GM10248 (cell line): ENCODE measurements around the gene MRTO4.
"Not testable (repeated sequence)": the region's sequence is repeated elsewhere in the genome, so short reads cannot be mapped to it uniquely, and the experiment has no call there.

Experiments
- CTCF ChIA-PET: fragments of 300-600 bp; sonication (Branson Sonifier 250); formaldehyde crosslinking; extraction: SDS; loops from one replicate; lab custom pipeline; 2021; ENCODE audit warnings: antibody characterized with exemption; lab: Yijun Ruan, JAX
- POLR2A ChIA-PET: fragments of 350-650 bp; sonication (Branson Sonifier 250); formaldehyde crosslinking; extraction: SDS; loops from one replicate; lab custom pipeline; 2020; ENCODE audit warnings: antibody characterized with exemption; lab: Yijun Ruan, JAX
- DNase-seq: peaks from one replicate; pipeline ENCODE4 v3.0.0; 2012; ENCODE audit errors: extremely low spot score
- TF ChIP-seq, protein P1 (sequence below): IDR thresholded peaks from 2 replicates; pipeline ENCODE4 v1.5.1; 2012; ENCODE audit warnings: mild to moderate bottlenecking, low read depth; ENCODE audit errors: extremely low read depth, missing control alignments, control extremely low read depth

The MRTO4 gene

DNA sequence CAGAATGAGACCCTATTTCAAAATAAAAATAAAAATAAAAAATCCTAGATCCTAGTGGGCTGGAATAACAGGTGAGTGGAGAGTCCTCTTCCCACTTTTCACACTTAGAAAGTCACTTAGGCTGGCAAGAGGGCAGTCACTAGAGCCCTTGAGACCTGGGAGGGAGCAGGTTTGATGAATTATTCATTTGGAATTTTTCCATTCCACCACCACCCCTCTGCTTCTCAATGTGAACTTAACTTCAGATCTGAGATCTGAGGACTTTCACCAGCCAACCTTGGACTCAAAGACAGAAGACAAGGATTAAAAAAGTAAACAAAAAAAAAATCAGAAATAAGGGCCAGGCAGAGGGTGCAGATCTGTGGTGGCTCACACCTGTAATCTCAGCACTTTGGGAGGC is 20.5 kb downstream of the MRTO4 start:
- TF ChIP-seq, protein P1, sequence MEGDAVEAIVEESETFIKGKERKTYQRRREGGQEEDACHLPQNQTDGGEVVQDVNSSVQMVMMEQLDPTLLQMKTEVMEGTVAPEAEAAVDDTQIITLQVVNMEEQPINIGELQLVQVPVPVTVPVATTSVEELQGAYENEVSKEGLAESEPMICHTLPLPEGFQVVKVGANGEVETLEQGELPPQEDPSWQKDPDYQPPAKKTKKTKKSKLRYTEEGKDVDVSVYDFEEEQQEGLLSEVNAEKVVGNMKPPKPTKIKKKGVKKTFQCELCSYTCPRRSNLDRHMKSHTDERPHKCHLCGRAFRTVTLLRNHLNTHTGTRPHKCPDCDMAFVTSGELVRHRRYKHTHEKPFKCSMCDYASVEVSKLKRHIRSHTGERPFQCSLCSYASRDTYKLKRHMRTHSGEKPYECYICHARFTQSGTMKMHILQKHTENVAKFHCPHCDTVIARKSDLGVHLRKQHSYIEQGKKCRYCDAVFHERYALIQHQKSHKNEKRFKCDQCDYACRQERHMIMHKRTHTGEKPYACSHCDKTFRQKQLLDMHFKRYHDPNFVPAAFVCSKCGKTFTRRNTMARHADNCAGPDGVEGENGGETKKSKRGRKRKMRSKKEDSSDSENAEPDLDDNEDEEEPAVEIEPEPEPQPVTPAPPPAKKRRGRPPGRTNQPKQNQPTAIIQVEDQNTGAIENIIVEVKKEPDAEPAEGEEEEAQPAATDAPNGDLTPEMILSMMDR = no peak
- no peak for DNase-seq
- POLR2A ChIA-PET = no interaction called here
- CTCF ChIA-PET = no interaction called here

DNA sequence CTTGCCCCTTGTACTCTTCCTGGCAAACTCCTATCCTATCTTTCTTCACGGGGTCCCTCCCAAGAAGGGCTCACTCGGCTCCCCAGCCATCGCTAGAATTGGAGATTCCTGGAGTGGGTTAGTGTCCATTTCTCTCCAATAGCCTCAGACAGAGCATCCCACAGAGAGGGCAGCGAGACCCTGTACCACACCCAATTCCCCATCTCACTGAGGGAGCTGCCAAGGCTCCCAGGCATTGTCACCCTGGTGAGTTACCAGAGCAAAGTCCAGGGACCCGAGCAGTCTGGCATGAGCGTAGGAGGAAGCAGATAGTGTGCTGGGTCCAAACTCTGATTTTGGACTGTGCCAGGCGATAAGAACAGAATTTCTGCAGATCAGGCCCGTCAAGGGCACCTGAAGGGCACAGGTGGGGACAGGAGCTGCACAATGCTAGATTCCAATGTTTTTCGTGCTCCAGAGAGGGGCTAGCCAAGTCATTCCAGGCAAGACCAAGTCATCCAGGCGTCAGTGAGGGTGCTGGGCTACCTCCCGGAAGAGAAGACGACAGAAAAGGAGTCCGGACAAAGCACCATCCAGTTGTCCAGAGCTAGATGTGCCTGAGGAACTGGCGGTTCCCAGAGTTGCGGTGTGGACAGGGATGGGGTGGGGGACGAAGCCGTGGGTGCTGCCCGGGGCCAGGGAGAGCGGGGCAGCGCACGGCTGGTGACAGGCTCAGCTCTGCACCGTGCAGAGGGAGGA is 21.7 kb downstream of the MRTO4 start:
- TF ChIP-seq, protein P1 = no peak
- DNase-seq = no peak
- POLR2A ChIA-PET = no interaction called here
- CTCF ChIA-PET = no interaction called here

DNA sequence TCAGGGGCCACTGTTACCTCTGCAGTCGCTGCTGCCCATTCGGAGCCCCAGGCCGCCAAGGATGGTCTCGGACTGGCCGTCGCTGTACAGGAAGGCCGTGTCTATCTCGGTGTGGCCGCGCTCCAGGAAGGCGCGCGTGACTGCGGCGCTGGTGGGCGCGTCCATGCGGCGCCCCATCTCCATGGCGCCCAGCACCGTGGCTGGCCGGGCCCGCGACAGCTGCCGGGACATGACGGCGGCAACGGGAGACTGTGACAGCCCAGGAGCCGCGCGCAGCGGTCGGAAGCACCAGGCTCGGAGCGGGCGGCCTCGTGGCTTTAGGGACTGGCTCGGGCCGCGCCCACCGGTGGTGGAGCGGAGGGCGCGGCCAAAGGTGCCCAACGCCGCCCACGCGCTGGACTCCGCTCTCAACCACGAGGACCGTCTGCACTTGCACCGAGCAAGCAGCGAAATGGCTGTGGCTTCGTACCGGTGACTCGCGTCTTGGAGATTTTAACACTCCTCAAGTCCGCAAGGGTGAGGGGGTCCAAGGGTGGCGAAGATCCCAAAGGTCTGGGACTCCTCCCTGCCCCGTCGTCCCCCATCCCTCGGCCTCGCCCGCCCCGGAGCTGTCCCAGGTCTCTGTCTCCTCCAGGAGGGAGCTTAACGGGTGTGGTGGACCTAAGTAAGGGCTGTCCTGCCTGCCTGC is 22.4 kb downstream of the MRTO4 start:
- POLR2A ChIA-PET, DNase-seq, CTCF ChIA-PET: not testable (repeated sequence)

DNA sequence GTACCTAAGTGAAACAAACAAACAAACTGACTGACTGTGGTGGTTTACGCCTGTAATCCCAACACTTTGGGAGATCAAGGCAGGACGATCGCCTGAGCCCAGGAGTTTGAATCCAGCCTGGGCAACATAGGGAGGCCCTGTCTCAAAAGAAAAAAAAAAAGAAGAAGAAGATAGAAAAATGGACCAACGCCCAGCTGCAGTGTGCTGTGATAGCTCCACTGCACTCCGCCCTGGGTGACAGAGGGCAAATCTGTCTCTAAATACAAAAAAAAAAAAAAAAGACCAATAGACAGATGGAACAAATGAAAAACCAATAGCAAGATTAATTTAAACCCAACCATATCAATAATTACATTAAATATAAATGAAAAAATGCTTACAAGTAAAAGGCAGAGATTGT is 23.0 kb downstream of the MRTO4 start:
- ChIA-PET POLR2A (no interaction called here), CTCF (no interaction called here)
- DNase-seq = no peak
- TF ChIP-seq, protein P1 = no peak

DNA sequence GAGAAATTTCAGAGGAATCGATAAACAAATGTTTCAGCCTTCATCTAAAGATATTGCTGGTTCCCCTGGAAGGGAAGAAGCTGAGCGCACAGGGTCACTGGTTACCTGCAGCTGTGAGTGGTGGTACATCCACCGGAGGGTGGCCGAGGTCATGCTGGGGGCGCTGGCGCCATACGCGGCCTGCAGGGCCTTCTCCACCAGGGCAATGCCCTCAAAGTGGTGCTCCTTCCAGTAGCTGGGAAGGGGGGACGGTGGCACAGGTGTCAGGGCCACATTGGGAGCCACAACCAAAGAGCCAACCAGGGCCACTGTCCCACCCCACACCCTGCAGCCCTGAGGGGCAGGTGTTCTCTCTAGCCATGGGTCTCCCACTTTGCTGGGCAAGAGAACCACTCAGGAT is 32.3 kb downstream of the MRTO4 start:
- no peak for DNase-seq
- ChIA-PET CTCF (no interaction called here), POLR2A (no interaction called here)
- TF ChIP-seq, protein P1 = no peak

DNA sequence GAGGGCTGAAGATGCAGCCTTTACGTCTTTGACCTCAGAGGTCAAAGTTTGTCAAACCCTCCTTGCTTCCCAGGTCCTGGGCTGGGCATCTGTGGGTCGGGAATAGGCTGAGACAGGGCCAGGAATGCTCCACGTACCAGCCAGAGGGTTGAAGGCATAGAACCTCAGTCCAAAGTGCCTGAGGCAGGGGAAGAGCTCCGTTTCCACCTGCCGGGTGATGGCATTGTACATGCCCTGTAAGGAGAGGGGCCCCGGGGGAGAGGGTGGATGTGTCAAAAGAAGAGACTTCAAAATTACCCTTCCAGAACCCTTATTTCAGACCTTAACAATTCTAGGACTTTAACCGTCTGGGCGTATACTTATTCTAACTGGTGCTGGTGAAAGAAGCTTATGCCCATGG is 33.3 kb downstream of the MRTO4 start:
- ChIA-PET CTCF (no interaction called here), POLR2A (no interaction called here)
- no peak for DNase-seq
- TF ChIP-seq, protein P1 = no peak

DNA sequence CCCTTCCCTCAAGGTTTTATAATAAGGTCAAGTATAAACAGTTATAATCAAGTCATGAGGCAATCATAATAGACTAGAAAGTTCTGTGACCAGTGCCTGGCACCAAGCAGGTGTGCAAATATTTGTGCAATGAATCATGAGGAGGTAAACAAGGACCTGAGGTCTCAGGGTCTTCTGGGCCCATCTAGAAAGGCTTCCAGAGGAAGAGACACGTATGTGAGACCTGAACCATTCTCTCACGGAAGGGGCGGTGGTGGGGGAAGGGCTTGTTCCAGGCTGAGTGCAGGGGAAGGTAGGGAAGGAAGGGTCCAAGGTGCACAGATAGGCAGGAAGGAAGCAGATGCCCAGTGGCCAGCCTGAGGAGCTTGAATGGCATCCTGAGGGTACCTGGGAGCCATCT is 33.8 kb downstream of the MRTO4 start:
- POLR2A ChIA-PET, DNase-seq, CTCF ChIA-PET: not testable (repeated sequence)

DNA sequence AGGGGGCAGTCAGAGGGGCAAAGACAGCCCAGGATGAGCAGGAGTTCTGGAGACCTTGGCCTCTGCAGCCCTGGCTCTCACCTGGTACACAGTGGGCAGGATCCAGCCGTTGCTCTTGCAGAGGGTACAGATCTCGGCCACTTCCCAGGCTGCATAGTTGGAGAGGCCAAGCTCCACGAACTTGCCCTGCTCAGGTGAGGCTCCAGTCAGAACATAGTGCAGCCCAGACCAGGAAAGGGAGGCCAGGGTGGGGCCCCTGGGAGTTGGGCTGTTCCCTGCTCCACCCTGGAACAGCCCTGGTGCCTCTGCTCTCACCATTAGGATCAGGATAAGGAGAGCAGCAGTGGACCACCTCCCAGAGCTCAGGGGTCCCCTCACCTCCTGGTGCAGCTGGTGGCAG is 34.2 kb downstream of the MRTO4 start:
- CTCF ChIA-PET, POLR2A ChIA-PET, DNase-seq: not testable (repeated sequence)
